Type B pancreatic cell (in vitro differentiated cells): ENCODE measurements around the gene DUSP21. TPM values are rescaled to one million over a fixed set of nuclear protein-coding genes. Genes with fewer than 3 reads are reported as not detected.
"Not testable (repeated sequence)": the region's sequence is repeated elsewhere in the genome, so short reads cannot be mapped to it uniquely, and the experiment has no call there.

Source experiments
- DNase-seq: peaks from one replicate; pipeline ENCODE4 v3.0.0; 2021; ENCODE audit warnings: mixed read lengths; ENCODE audit not compliant: unreplicated experiment; ENCODE audit errors: extremely low spot score
- H3K27ac Mint-ChIP-seq: 2 replicates; pipeline ENCODE4 v1.8.0; 2021; ENCODE audit warnings: mild to moderate bottlenecking, mixed read lengths
- H3K27me3 Mint-ChIP-seq: 2 replicates; pipeline ENCODE4 v1.8.0; 2021; ENCODE audit warnings: mixed read lengths
- H3K36me3 Mint-ChIP-seq: 2 replicates; pipeline ENCODE4 v1.8.0; 2021; ENCODE audit warnings: mixed read lengths
- H3K4me1 Mint-ChIP-seq: one replicate; pipeline ENCODE4 v1.8.0; 2021; ENCODE audit warnings: mixed read lengths; ENCODE audit not compliant: unreplicated experiment
- H3K4me3 Mint-ChIP-seq: 2 replicates; pipeline ENCODE4 v1.8.0; 2021; ENCODE audit warnings: mild to moderate bottlenecking, mixed read lengths
- H3K9me3 Mint-ChIP-seq: 2 replicates; pipeline ENCODE4 v1.8.0; 2021; ENCODE audit warnings: mixed read lengths
- total RNA-seq: library from RNA; stranded (reverse); gene quantifications from 2 replicates; pipeline ENCODE4 v1.2.1, GENCODE V29; 2021; ENCODE audit warnings: low replicate concordance
- TF ChIP-seq, protein P1 (sequence below): fragments of 200-600 bp; sonication (generic); conservative IDR thresholded peaks from 2 replicates; pipeline ENCODE4 v1.5.0; 2021; ENCODE audit warnings: antibody characterized with exemption, mild to moderate bottlenecking

The DUSP21 gene
- total RNA-seq, 1 donor from 2014 or later = not detected

DNA sequence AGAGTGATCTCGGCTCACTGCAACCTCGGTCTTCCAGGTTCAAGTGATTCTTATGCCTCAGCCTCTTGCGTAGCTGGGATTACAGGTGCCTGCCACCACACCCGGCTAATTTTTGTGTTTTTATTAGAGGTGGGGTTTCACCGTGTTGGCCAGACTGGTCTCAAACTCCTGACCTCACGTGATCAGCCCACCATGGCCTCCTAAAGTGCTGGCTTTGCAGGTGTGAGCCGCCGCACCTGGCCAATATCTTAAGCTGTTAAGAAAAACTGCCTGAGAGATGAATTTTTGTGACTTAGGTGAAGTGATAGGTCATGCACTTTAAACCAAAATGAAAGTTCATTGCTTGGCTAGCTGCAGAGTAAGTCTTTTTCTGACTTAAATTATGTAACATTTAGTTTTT is 35.0 kb downstream of the DUSP21 start:
- H3K36me3 Mint-ChIP-seq = no peaks in the 10 kb centered on the region
- no peak overlapping the region for H3K4me3 Mint-ChIP-seq
- H3K27ac Mint-ChIP-seq = no peak overlapping the region
- no peak for DNase-seq
- peaks cover 3% of the 10 kb centered on the region for H3K4me1 Mint-ChIP-seq
- H3K27me3 Mint-ChIP-seq = no peaks in the 10 kb centered on the region
- H3K9me3 Mint-ChIP-seq = no peaks in the 10 kb centered on the region
- TF ChIP-seq, protein P1, sequence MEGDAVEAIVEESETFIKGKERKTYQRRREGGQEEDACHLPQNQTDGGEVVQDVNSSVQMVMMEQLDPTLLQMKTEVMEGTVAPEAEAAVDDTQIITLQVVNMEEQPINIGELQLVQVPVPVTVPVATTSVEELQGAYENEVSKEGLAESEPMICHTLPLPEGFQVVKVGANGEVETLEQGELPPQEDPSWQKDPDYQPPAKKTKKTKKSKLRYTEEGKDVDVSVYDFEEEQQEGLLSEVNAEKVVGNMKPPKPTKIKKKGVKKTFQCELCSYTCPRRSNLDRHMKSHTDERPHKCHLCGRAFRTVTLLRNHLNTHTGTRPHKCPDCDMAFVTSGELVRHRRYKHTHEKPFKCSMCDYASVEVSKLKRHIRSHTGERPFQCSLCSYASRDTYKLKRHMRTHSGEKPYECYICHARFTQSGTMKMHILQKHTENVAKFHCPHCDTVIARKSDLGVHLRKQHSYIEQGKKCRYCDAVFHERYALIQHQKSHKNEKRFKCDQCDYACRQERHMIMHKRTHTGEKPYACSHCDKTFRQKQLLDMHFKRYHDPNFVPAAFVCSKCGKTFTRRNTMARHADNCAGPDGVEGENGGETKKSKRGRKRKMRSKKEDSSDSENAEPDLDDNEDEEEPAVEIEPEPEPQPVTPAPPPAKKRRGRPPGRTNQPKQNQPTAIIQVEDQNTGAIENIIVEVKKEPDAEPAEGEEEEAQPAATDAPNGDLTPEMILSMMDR = no peak

DNA sequence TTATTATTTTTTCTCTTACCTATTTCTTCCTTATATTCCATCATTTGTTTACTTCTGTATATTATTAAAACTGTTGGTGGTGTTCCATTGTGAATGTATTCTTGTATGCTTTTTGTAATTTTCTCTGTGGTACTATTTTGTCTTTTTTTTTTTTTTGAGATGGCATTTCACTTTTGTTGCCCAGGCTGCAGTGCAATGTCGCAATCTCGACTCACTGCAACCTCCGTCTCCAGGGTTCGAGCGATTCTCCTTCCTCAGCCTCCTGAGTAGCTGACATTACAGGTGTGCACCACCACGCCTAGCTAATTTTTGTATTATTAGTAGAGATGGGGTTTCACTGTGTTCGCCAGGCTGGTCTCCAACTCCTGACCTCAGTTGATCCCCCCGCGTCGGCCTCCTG is 37.7 kb downstream of the DUSP21 start:
- Mint-ChIP-seq H3K4me1 (peaks cover 3% of the 10 kb centered on the region), H3K27me3 (no peaks in the 10 kb centered on the region), H3K27ac (no peak overlapping the region)

DNA sequence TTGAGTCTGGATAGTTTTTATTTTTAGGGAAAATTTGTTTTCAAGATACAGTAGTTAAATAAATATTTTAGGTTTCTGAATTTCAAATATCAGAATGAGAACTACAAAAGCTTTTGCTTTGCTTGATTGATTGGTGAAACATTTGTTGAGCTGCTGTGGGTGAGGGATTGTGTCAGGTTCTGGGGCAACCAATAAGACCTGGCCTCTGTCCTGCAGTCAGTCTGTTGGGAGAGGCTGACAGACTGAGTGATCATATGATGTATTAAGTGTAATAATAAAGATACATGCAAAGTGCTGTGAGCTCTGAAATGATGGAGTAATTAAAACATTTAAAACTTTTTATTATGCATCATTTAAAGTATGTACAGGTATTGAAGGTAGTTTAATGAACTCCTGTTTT is 38.8 kb downstream of the DUSP21 start:
- H3K9me3 Mint-ChIP-seq = no peaks in the 10 kb centered on the region
- TF ChIP-seq, protein P1 = no peak
- peaks cover 3% of the 10 kb centered on the region for H3K4me1 Mint-ChIP-seq
- H3K4me3 Mint-ChIP-seq = no peak overlapping the region
- H3K27ac Mint-ChIP-seq = no peak overlapping the region
- DNase-seq = no peak
- H3K27me3 Mint-ChIP-seq = no peaks in the 10 kb centered on the region
- peaks cover 4% of the 10 kb centered on the region for H3K36me3 Mint-ChIP-seq

More for the DNA sequence above, 37.7 kb downstream of the DUSP21 start:
- TF ChIP-seq, protein P1 = no peak
- no peak for DNase-seq
- Mint-ChIP-seq H3K9me3 (no peaks in the 10 kb centered on the region), H3K36me3 (no peaks in the 10 kb centered on the region), H3K4me3 (no peak overlapping the region)

DNA sequence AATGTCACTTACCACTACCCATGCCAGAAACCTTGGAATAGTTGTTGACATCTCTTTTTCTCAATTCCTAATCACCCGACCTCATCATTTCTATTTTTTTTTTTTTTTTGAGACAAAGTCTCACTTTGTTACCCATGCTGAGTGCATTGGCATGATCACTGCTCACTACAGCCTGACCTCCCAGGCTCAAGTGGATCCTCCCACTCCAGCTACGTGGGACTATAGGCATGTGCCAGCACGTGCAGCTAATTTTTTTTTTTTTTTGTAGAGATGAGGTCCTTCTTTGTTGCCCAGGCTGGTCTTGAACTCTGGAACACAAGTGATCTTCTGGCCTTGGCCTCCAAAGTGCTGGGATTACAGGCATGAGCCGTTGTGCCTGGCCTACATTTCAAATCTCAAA is 41.1 kb downstream of the DUSP21 start:
- DNase-seq = no peak
- Mint-ChIP-seq H3K4me3 (no peak overlapping the region), H3K9me3 (no peaks in the 10 kb centered on the region), H3K4me1 (peaks cover 3% of the 10 kb centered on the region), H3K27ac (no peak overlapping the region), H3K36me3 (peaks cover 4% of the 10 kb centered on the region), H3K27me3 (no peaks in the 10 kb centered on the region)
- TF ChIP-seq, protein P1 = no peak

DNA sequence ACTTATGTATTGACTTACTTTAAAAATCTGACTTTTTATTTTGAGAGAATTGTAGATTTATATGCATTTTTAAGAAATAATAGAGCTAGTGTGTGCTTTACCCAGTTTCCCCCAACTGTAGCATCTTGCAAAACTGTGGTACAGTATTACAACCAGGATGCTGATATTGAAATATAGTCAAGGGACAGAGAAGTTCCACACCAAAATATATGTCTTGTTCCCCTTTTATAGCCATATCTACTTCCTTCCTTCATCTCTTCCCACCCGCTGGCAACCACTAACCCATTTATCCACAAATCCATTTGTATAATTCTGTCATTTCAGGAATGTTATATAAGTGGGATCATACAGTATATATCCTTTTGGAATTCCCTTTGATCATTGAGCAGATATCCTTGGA is 46.0 kb downstream of the DUSP21 start:
- H3K36me3 Mint-ChIP-seq = peaks cover 8% of the 10 kb centered on the region
- peaks cover 14% of the 10 kb centered on the region for H3K9me3 Mint-ChIP-seq
- TF ChIP-seq, protein P1 = no peak
- no peak for DNase-seq
- H3K4me3 Mint-ChIP-seq = no peak overlapping the region
- no peak overlapping the region for H3K27ac Mint-ChIP-seq
- H3K27me3 Mint-ChIP-seq = no peaks in the 10 kb centered on the region
- H3K4me1 Mint-ChIP-seq = no peaks in the 10 kb centered on the region

DNA sequence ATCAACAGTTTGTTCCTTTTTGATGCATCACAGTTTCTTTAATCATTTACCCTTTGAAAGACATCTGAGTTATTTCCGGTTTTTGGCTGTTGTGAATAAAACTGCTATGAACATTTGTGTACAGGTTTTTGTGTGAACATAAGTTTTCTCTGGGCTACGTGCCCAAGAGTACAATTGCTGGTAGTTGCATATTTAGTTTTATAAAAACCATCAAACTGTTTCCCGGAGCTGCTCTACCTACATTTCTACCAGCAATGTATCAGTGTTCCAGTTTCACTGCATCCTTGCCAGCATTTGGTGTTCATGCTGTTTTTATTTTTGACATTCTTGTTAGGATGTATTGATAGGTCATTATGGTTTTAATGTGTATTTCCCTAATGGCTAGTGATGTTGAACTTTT is 46.4 kb downstream of the DUSP21 start:
- no peaks in the 10 kb centered on the region for H3K27me3 Mint-ChIP-seq
- peaks cover 8% of the 10 kb centered on the region for H3K36me3 Mint-ChIP-seq
- H3K27ac Mint-ChIP-seq = no peak overlapping the region
- H3K4me1 Mint-ChIP-seq = no peaks in the 10 kb centered on the region
- TF ChIP-seq, protein P1 = no peak
- peaks cover 14% of the 10 kb centered on the region for H3K9me3 Mint-ChIP-seq
- no peak for DNase-seq
- no peak overlapping the region for H3K4me3 Mint-ChIP-seq

DNA sequence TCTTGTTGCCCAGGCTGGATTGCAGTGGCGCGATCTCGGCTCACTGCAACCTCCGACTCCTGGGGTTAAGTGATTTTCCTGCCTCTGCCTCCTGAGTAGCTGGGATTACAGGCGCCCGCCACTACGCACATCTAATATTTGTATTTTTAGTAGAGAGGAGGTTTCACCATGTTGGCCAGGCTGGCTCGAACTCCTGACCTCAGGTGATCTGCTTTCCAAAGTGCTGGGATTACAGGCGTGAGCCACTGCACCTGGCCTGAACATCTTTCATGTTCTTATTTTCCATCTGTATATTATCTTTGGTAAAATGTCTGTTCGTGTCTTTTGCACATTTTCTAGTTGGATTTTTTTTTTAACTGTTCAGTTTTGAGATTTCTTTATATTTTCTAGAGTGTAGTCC is 46.9 kb downstream of the DUSP21 start:
- H3K4me3 Mint-ChIP-seq, H3K4me1 Mint-ChIP-seq, DNase-seq, H3K27me3 Mint-ChIP-seq, H3K27ac Mint-ChIP-seq, H3K36me3 Mint-ChIP-seq: not testable (repeated sequence)
- peaks cover 14% of the 10 kb centered on the region for H3K9me3 Mint-ChIP-seq
